ENCODE results near the gene ZNF385A.

GRCh38 chr12:54421879-54422250 is 37.3 kb upstream of the ZNF385A start:
- TF ChIP-seq, protein P1, sequence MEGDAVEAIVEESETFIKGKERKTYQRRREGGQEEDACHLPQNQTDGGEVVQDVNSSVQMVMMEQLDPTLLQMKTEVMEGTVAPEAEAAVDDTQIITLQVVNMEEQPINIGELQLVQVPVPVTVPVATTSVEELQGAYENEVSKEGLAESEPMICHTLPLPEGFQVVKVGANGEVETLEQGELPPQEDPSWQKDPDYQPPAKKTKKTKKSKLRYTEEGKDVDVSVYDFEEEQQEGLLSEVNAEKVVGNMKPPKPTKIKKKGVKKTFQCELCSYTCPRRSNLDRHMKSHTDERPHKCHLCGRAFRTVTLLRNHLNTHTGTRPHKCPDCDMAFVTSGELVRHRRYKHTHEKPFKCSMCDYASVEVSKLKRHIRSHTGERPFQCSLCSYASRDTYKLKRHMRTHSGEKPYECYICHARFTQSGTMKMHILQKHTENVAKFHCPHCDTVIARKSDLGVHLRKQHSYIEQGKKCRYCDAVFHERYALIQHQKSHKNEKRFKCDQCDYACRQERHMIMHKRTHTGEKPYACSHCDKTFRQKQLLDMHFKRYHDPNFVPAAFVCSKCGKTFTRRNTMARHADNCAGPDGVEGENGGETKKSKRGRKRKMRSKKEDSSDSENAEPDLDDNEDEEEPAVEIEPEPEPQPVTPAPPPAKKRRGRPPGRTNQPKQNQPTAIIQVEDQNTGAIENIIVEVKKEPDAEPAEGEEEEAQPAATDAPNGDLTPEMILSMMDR (conservative IDR thresholded peaks at IDR 0.05; ENCODE audit: low read length) = no peak
- no peak for TF ChIP-seq EZH2phosphoT487 (IDR thresholded peaks at IDR 0.05; ENCODE audit: borderline replicate concordance)

Measured in Loucy (cell line).